Measurements from ENCODE around the gene TRMT11. TPM values are rescaled to one million over a fixed set of nuclear protein-coding genes. Genes with fewer than 3 reads are reported as not detected.
A peak's percentile ranks its signal among the peaks of the same experiment; 100 is the strongest.

TRMT11 gene
- total and polyA plus RNA-seq, 2 experiments from 2014 or later, result 21.0 to 24.2 TPM

GRCh38 chr6:126072834-126073233 lies 86.5 kb downstream of the TRMT11 start:
- in situ Hi-C loops (cut with MboI), result no loop called here
- Histone ChIP-seq H3K27ac (no peak overlapping the region), H3K9me2 (ENCODE audit: insufficient read depth) (no peaks in the 10 kb centered on the region), H4K20me1 (ENCODE audit: insufficient read depth) (no peaks in the 10 kb centered on the region), H3F3A (ENCODE audit: insufficient read depth) (0 out of 2 replicates have a peak, but pooled peaks cover 10% of the 10 kb centered on the region), H3K9me3 (ENCODE audit: low read depth) (no peaks in the 10 kb centered on the region), H2AFZ (no peak overlapping the region), H3K79me2 (ENCODE audit: insufficient read depth) (no peaks in the 10 kb centered on the region), H3K36me3 (ENCODE audit: low read depth) (no peaks in the 10 kb centered on the region), H3K4me2 (ENCODE audit: unreplicated experiment) (no peak overlapping the region), H3K4me1 (ENCODE audit: insufficient read depth) (peaks cover 9% of the 10 kb centered on the region), H3K9ac (no peak overlapping the region), H3K4me3 (no peak overlapping the region), H3K27me3 (replicated peaks; ENCODE audit: insufficient read depth) (no peaks in the 10 kb centered on the region)
- DNase-seq, result no peak
- WGBS, 2 experiments (ENCODE audit: low coverage in 1 of 2, low lambda C conversion rate in 2 of 2, missing lambda C conversion rate in 2 of 2), result 78 to 89% methylated on average over 2 of the region's 2 CpGs
- no peak for TF ChIP-seq EZH2phosphoT487 (IDR thresholded peaks at IDR 0.05; ENCODE audit: insufficient read depth, low read depth)
- no peak for TF ChIP-seq EZH2 (IDR thresholded peaks at IDR 0.05; ENCODE audit: insufficient read depth, poor library complexity, severe bottlenecking)

- H2AFZ ChIP-seq, result no peak overlapping the region
- H4K20me1 ChIP-seq (ENCODE audit: insufficient read depth), result no peaks in the 10 kb centered on the region
- no peak overlapping the region for H3K27ac ChIP-seq
- H3K36me3 ChIP-seq (ENCODE audit: low read depth), result no peaks in the 10 kb centered on the region
- no peaks in the 10 kb centered on the region for H3K79me2 ChIP-seq (ENCODE audit: insufficient read depth)
- H3K4me1 ChIP-seq (ENCODE audit: insufficient read depth), result peaks cover 23% of the 10 kb centered on the region
- no peaks in the 10 kb centered on the region for H3K9me3 ChIP-seq (ENCODE audit: low read depth)
- TF ChIP-seq EZH2phosphoT487 (IDR thresholded peaks at IDR 0.05; ENCODE audit: insufficient read depth, low read depth), result no peak
- TF ChIP-seq EZH2 (IDR thresholded peaks at IDR 0.05; ENCODE audit: insufficient read depth, poor library complexity, severe bottlenecking), result no peak
- no peak overlapping the region for H3K9ac ChIP-seq
- H3K9me2 ChIP-seq (ENCODE audit: insufficient read depth), result no peaks in the 10 kb centered on the region
- no peak for DNase-seq
- peaks cover 18% of the 10 kb centered on the region; the same call in 1 of the 2 replicates for H3F3A ChIP-seq (ENCODE audit: insufficient read depth)
- in situ Hi-C loops (cut with MboI), result no loop called here
- 89 to 93% methylated on average over 4 of the region's 4 CpGs for WGBS, 2 experiments (ENCODE audit: low coverage in 1 of 2, low lambda C conversion rate in 2 of 2, missing lambda C conversion rate in 2 of 2)
- no peaks in the 10 kb centered on the region for H3K27me3 ChIP-seq (replicated peaks; ENCODE audit: insufficient read depth)
- H3K4me2 ChIP-seq (ENCODE audit: unreplicated experiment), result no peak overlapping the region
- H3K4me3 ChIP-seq, result no peak overlapping the region
Observed at GRCh38 chr6:126075335-126076071, 89.2 kb downstream of the TRMT11 start.

- no peak overlapping the region for H3K9ac ChIP-seq
- TF ChIP-seq EZH2phosphoT487 (IDR thresholded peaks at IDR 0.05; ENCODE audit: insufficient read depth, low read depth) (no peak), EZH2 (IDR thresholded peaks at IDR 0.05; ENCODE audit: insufficient read depth, poor library complexity, severe bottlenecking) (no peak)
- WGBS, 2 experiments (ENCODE audit: low coverage in 1 of 2, low lambda C conversion rate in 2 of 2, missing lambda C conversion rate in 2 of 2), result 27 to 38% methylated on average over 3 of the region's 3 CpGs
- H3K9me3 ChIP-seq (ENCODE audit: low read depth), result no peaks in the 10 kb centered on the region
- H2AFZ ChIP-seq, result no peak overlapping the region
- no peaks in the 10 kb centered on the region for H3K36me3 ChIP-seq (ENCODE audit: low read depth)
- no peak overlapping the region; the same call in 1 of the 2 replicates for H3K27ac ChIP-seq
- H3K9me2 ChIP-seq (ENCODE audit: insufficient read depth), result no peaks in the 10 kb centered on the region
- peaks cover 18% of the 10 kb centered on the region; the same call in 1 of the 2 replicates for H3F3A ChIP-seq (ENCODE audit: insufficient read depth)
- in situ Hi-C loops (cut with MboI), result no loop called here
- peak overlapping the region; percentile 47 for H3K4me2 ChIP-seq (ENCODE audit: unreplicated experiment)
- H4K20me1 ChIP-seq (ENCODE audit: insufficient read depth), result no peaks in the 10 kb centered on the region
- no peaks in the 10 kb centered on the region for H3K79me2 ChIP-seq (ENCODE audit: insufficient read depth)
- no peak for DNase-seq
- H3K4me1 ChIP-seq (ENCODE audit: insufficient read depth), result peaks cover 23% of the 10 kb centered on the region
- H3K4me3 ChIP-seq, result no peak overlapping the region
- no peaks in the 10 kb centered on the region for H3K27me3 ChIP-seq (replicated peaks; ENCODE audit: insufficient read depth)
Observed at GRCh38 chr6:126076992-126077664, 90.8 kb downstream of the TRMT11 start.

- H3K27me3 ChIP-seq (replicated peaks; ENCODE audit: insufficient read depth), result no peaks in the 10 kb centered on the region
- no peaks in the 10 kb centered on the region for H3K9me3 ChIP-seq (ENCODE audit: low read depth)
- 4 to 7% methylated on average over 11 of the region's 11 CpGs for WGBS, 2 experiments (ENCODE audit: low coverage in 1 of 2, low lambda C conversion rate in 2 of 2, missing lambda C conversion rate in 2 of 2)
- peak; percentile 83 for DNase-seq
- H3K4me2 ChIP-seq (ENCODE audit: unreplicated experiment), result peak overlapping the region; percentile 47
- H3K36me3 ChIP-seq (ENCODE audit: low read depth), result no peaks in the 10 kb centered on the region
- peaks cover 23% of the 10 kb centered on the region for H3K4me1 ChIP-seq (ENCODE audit: insufficient read depth)
- H3K4me3 ChIP-seq, result peak overlapping the region; percentile 15
- no peaks in the 10 kb centered on the region for H3K9me2 ChIP-seq (ENCODE audit: insufficient read depth)
- H2AFZ ChIP-seq, result peak overlapping the region; percentile 56
- peaks cover 18% of the 10 kb centered on the region; the same call in 1 of the 2 replicates for H3F3A ChIP-seq (ENCODE audit: insufficient read depth)
- H3K27ac ChIP-seq, result peak overlapping the region; percentile 67
- no peaks in the 10 kb centered on the region for H3K79me2 ChIP-seq (ENCODE audit: insufficient read depth)
- no peaks in the 10 kb centered on the region for H4K20me1 ChIP-seq (ENCODE audit: insufficient read depth)
- TF ChIP-seq EZH2phosphoT487 (IDR thresholded peaks at IDR 0.05; ENCODE audit: insufficient read depth, low read depth) (0 out of 2 replicates have a peak, but pooled peaks have one; percentile 62), EZH2 (IDR thresholded peaks at IDR 0.05; ENCODE audit: insufficient read depth, poor library complexity, severe bottlenecking) (no peak)
- in situ Hi-C loops (cut with MboI), result no loop called here
- peak overlapping the region; percentile 47 for H3K9ac ChIP-seq
Observed at GRCh38 chr6:126077810-126078776, 91.8 kb downstream of the TRMT11 start.
